SK-N-SH (cell line): ENCODE data around the gene PRSS8.

ENCODE experiments used
- ELF1 ChIP-seq: IDR thresholded peaks from 2 replicates; pipeline ENCODE4 v1.4.0; 2012
- NRF1 ChIP-seq: IDR thresholded peaks from 2 replicates; pipeline ENCODE4 v1.6.1; 2012; ENCODE audit warnings: low read depth, mild to moderate bottlenecking, low read length
- POLR2AphosphoS5 ChIP-seq: IDR thresholded peaks from 2 replicates; pipeline ENCODE4 v1.6.1; 2012; ENCODE audit warnings: low read depth, low read length
- RAD21 ChIP-seq: IDR thresholded peaks from 2 replicates; pipeline ENCODE4 v1.6.1; 2012; ENCODE audit warnings: mild to moderate bottlenecking, low read length
- TF ChIP-seq, protein P1 (sequence below): fragments of 200-600 bp; sonication (generic); IDR thresholded peaks from 2 replicates; pipeline ENCODE4 v1.6.1; 2017; ENCODE audit warnings: antibody characterized with exemption, mild to moderate bottlenecking, moderate library complexity

- TF ChIP-seq POLR2AphosphoS5 (no peak), NRF1 (no peak), ELF1 (no peak), RAD21 (no peak)
- TF ChIP-seq, protein P1, sequence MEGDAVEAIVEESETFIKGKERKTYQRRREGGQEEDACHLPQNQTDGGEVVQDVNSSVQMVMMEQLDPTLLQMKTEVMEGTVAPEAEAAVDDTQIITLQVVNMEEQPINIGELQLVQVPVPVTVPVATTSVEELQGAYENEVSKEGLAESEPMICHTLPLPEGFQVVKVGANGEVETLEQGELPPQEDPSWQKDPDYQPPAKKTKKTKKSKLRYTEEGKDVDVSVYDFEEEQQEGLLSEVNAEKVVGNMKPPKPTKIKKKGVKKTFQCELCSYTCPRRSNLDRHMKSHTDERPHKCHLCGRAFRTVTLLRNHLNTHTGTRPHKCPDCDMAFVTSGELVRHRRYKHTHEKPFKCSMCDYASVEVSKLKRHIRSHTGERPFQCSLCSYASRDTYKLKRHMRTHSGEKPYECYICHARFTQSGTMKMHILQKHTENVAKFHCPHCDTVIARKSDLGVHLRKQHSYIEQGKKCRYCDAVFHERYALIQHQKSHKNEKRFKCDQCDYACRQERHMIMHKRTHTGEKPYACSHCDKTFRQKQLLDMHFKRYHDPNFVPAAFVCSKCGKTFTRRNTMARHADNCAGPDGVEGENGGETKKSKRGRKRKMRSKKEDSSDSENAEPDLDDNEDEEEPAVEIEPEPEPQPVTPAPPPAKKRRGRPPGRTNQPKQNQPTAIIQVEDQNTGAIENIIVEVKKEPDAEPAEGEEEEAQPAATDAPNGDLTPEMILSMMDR, result no peak
Observed at GRCh38 chr16:31133046-31133501, 2.5 kb downstream of the PRSS8 start.
